ENCODE measurements around the gene TGFBI.

The TGFBI gene

DNA sequence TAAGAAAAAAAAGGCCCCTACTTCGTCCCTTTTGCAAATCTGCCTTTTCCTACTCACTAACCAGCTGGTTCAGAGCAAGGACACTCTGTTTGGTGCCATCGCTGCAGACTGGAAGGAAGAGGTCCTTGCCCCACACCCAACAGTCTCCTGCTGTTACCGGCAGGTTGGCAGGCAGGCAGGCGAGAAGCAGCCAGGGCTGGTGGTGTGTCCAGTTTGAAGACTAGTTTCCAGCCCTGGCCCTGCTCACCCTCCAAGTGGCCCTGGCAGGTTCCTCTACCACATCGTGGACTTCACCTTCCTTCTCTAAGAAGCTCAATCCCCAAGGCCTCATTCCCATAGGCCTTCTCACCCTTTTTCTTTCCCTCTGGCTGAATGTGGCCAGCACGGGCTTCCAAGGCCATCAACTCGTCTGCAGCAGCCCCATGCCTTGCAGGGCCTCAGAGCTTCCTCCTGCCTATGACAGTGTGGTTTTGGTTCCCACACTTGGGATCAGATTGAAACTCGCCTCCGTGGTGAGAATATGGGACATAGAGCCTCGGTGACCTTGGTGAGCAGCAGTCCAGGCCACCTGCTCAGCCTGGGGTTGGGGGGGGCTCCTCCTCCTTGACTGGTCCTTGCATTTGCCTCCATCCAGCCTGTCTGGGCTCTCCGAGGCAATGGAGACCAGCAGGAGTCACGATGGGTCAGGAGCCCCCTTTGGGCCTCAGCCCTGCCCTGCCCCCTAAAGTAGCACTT is 22.9 kb downstream of the TGFBI start:
- DNase-seq = no peak

DNA sequence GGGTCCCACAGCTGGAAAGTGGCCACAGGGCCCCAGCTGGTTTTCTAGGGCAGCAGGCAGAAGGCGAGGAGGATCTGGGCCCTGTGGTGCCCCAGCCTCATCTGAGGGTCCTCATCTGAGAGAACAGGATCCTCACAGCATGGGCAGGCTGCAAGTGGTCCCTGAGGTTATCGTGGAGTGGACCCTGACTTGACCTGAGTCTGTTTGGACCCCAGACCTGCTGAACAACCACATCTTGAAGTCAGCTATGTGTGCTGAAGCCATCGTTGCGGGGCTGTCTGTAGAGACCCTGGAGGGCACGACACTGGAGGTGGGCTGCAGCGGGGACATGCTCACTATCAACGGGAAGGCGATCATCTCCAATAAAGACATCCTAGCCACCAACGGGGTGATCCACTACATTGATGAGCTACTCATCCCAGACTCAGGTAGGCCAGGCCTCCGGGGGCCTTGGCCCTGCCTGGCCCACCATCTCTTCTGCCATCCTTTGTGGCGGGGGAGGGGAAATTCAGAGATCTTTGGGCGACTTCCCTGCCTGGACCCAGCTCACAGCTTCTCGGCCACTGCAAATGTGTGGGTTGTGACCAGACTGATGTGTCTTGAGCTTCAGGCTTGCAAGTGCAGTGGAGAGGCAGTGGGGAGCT is 24.0 kb downstream of the TGFBI start:
- DNase-seq = no peak

DNA sequence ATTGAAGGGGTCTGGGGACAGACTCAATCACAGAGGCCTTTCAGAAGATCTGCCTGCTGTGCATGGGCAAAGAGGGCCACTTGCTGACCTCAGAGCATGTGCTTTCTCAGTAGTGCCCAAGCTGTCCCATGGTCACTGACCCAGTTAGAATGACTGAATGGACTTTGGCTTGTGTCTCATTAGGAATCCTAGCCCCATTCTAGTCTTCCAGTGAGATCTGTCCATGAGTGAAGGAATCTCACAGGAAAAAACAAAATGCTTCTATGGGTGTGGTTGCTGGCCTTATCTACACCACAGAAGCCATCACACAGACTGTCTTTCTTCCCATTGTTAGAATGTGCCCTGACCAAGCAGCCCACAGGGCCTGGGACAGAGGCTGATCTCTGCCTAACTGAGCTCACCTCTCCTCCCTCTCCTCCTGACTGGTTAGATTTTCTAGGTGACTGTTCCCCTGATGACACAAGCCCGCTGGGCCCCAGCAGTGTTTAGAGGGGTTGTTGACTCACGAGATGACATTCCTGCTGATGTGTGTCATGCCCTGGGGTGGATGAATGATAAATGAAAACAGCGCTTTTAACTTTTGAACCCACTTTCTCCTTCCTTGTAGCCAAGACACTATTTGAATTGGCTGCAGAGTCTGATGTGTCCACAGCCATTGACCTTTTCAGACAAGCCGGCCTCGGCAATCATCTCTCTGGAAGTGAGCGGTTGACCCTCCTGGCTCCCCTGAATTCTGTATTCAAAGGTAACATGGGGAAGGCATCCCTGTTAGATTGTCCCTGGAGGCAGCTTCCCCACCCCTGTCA is 24.8 kb downstream of the TGFBI start:
- no peak for DNase-seq

DNA sequence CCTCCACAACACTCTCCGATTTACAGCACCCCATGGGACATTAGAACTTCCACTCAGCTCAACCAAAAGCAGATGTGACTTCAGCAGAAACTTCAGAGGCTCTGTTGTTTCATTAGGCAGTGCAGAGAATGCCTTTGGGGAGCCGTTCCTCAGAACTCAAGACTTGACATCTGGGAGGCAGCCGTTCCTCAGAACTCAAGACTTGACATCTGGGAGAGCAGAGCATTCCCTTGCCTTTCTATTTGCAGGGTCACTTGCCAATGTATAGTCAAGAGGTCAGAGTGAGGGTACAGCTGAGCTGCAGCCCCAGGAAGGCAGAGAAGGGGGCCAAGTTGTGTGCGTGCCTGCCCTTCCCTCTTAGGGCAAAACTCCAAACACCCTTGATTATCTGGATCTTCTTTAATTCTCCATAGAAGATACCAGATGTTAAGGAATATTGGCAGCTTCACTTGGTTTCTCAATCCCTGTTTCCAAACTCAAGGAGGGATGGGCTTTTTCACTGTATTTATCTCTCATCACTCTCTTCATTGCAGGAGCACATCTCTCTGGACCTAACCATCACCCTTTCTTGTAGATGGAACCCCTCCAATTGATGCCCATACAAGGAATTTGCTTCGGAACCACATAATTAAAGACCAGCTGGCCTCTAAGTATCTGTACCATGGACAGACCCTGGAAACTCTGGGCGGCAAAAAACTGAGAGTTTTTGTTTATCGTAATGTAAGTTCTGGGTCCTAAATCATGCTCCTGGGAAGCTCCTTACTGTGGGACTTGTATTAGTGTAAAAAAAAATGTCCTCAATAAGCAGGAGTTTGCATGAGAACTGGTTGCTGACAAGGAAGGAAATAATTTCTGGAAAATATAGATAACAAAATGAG is 25.6 kb downstream of the TGFBI start:
- no peak for DNase-seq

DNA sequence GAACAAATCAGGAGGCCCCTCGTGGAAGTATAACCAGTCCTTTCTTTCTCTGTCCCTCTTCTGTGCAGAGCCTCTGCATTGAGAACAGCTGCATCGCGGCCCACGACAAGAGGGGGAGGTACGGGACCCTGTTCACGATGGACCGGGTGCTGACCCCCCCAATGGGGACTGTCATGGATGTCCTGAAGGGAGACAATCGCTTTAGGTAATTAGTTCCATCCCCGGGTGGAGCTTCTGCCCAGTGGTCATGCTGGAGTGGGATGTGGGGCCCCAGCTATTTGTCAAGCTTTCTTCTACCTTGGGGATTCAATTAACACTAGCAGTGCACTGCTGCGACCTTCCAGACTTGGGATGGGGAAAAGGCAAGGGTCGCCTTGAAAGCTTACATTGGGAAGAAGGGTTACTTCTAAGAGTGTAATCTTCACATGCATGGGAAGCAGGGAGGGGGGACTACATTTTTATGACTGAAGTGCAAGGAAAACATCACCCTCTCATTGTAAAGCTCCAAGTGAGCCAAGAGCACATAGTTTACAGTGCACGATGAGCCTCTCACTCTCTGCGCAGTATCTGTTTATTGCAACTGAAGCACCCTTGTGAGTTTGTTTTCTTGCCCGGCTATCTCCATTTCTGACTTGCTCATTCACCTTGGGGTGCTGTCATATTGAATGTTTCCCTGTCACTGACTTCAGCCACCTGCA is 27.0 kb downstream of the TGFBI start:
- DNase-seq = no peak

DNA sequence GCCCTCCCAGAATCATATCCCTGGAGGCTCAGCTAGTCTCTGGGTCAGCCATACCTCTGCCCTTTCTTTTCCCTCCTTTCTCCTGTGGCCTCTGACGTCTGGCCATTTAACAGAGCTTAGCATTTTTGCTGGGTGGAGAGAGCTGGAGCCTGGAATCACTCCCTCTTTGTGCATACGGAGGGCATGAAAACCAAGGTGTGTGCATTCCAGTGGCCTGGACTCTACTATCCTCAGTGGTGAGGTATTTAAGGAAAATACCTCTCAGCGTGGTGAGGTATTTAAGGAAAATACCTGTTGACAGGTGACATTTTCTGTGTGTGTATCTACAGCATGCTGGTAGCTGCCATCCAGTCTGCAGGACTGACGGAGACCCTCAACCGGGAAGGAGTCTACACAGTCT is 27.5 kb downstream of the TGFBI start:
- DNase-seq = no peak

DNA sequence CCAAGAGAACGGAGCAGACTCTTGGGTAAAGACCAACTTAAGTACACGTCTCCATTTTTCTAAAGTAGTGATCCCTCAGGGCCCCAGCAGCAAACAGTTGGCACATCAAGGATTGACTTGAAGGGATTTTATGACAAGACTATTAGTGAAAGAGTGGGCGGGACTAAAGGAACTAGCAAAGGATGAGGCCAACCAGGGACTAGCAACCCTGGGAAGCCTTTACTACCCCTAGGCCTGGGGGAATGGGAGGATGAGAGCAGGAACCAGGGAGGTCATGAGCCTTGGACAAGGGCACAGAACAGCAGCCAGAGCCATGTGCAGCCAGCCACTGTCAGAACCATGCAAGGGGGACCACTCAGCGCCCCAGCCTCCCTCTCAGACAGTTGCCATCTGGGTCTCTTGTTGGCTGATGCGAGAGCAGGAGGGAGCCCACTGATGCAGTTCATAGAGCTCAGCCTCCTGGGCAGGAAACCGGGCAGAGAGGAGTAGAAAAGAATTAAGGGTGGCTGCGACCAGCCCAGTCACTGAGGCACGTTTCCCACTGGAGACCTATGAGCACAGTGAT is 28.1 kb downstream of the TGFBI start:
- DNase-seq = no peak

DNA sequence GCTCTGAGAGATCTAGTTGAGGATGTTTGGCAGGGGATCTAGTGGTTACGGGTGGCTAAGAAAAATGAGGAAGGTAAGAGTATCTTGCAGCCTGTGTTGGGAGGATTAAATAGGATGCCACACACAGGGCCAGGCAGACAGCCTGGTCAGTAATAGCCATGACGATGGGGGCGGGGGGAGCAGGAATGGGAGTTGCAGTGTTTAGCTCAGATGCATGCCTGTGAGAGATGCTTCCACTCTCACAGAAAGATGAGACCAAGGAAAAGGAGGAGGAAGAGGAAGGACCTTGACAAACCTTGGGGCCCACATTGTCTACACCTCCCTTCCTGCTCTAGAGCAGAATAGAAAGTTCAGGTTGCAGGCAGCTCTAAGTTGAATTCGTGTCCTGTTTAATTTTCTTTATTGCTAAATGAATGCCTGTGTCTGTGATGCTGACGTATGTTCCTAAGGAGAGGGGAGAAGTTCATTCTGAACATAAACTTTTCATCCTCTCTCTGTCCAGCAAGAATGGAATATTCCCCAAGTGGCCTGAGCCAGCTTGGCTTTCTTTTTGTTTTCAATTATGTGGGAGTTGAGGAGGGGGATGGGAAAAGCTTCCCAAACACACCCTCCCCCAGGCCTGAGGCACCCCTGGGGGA is 28.7 kb downstream of the TGFBI start:
- DNase-seq = no peak

DNA sequence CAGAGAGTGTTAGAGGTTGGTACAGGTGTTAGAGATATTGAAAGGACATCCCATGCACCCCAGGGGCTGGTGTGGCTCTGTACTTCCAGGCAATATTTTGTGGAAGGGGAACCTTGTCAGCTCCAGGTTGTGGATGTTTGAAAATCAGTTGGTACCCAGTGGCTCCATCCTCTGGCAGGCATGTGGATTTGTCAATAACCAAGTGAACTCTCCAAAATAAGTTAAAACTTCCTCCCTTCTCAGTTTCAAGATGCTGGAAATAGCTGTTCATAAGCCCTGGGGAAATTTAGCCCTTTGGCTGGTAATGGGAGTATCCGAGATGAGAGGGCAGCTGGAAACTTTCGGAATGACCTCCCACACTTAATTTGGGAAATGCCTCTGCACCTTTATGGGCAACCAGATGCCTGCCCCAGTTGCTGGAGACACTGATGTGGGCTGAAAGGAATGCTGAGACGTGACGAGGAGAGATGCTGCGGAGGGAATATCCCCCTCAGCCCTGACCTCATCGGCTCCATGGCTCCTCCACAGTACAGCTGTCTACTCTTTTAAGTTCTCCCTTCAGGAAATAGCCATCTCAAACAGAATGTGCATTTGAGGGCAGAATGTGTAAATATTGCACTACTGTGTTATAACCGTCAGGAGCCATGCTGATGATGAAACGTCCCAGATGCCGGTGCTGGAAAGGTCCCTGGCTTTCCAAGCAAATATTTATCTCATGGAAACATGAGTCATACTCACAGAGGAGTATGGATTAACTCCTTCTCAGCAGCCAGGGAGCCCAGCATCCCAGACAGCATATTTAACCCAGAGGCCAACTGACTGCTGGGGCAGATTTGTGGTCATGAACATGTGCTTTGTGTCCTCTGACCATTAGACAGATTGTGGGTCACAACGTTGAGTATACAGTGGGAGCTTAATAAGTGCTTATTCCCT is 29.5 kb downstream of the TGFBI start:
- DNase-seq = no peak

DNA sequence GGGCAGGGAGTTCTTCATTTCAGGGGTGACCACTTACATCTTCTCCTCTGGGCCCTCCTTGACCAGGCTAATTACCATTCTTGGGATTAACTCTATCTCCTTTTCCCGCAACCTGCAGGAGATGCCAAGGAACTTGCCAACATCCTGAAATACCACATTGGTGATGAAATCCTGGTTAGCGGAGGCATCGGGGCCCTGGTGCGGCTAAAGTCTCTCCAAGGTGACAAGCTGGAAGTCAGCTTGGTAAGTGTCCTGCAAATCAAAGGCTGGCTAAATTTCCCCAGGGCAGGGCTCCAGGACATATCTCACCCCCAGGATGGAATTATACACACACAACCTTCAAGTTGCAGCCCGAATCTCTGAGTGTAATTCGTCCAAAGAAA is 30.2 kb downstream of the TGFBI start:
- DNase-seq = no peak

DNA sequence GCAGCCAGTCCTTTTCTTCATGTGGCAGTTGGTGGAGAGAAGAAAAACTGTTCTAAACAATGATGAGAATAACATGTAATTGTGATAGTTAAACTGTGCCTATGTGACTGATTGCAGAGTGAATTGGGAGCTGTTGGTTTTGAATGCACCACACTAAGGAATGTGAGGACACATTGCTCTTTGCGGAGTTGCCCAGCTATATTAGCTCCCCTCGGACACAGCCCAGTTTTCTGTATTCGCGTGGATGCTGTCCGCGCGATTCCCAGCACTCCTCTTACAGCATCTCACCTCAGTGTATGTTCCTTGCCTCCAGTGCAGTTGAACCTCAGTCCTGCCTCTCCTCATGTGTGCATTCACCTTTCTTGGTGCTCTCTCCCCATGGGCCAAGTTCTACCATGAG is 32.2 kb downstream of the TGFBI start:
- DNase-seq = no peak

DNA sequence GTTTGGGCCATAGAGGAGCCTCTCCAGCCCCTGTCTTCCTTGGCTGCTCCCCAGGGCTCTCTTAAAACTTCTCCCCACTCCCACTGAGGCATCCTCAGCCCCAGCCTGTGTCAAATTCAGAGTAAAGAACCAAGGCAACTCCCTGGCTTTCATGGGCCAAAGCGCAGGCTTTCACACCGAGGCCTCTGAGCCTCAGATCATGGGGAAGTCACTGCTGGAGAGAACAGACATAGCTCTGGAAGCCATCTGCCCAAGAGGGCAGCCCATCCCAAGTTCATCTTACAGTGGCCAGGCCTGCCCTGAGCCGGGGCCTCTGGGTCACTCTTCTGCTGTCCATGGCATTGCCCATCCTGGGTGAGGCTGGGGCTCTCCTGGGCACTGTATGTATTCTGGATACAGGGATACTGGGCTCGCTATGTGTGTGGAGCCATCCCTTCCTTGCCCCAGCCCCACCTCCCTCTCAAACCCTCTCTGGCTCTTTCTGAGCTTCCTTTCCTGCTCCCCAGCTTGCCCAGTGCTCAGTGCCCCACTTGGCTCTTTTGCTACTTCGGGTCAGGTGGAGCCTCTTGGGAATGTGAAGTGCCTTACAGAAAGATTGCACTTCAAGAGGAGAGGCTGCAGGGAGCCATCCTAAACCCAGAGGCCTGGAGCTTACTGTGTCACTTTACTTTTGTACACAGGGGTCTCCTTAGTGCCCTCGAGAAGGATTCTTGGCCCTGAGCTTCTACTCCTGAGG is 33.0 kb downstream of the TGFBI start:
- no peak for DNase-seq

DNA sequence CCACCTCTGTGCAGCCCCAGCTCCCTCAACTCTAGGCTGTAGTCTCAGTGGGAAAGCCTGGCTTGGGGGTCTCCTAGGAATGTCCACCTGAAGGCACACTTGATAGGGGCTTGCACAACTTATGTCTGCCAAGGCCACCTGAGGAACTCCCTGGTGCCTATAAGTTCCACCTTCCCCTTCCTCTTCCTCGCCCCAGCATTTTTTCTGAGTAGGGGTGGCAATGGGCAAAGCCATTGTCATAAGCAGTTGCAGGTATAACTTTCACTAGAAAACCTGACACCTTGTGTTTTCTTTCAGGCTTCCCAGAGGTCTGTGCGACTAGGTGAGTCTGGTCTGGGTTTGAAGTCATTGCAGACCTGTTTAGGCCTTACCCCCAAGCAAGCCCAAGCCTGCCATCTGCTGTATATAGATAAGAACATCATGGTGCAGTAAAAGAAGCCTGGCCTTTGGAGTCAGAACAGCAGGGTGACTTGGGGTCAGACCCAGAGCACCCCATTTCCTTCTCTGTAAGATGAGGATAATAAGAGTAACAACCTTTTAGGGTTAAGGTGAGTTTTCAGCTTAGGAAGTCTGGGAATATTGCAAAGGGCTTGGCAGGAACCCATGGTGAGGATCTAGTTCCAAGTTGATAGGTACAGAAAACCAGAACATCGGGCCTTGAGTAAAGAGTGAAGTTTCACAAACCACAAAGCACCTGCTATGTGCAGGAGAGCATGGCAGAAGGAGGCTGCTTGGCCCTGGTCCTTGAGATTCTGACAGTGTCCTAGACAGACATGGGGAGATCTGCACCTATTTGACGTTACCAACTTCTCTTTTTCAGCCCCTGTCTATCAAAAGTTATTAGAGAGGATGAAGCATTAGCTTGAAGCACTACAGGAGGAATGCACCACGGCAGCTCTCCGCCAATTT is 33.8 kb downstream of the TGFBI start:
- no peak for DNase-seq

DNA sequence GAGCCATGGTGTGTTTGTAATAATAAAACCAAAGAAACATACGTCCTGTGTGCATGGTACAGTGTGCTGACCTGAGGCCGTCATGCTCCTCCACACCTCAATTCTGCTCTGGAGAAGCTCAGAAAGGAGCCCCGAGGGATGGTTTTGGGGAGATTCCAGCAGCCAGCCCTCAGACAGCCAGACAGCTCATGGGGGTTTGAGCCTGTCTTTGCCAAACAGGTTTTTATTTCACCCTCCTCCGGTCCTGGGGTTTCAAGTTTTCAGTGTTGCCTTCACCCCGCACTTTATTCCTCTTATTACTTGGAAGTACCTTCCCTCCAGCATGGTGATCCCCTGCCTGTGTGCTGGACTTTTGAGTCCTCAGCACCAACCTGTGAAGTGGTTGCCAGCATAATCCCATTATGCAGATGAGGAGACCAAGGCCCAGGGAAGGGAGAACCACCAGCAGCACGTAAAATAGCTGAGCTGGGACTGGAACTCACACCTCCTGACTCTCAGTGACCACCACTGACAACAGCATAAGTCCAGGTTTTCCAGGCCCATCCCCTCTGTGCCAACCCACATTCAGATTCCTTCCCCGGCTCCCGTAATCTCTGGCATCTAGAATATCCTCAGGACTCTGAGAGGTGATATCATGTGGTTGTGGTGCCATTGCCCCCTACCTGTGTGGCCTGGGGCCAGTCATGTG is 35.1 kb downstream of the TGFBI start:
- DNase-seq = no peak

DNA sequence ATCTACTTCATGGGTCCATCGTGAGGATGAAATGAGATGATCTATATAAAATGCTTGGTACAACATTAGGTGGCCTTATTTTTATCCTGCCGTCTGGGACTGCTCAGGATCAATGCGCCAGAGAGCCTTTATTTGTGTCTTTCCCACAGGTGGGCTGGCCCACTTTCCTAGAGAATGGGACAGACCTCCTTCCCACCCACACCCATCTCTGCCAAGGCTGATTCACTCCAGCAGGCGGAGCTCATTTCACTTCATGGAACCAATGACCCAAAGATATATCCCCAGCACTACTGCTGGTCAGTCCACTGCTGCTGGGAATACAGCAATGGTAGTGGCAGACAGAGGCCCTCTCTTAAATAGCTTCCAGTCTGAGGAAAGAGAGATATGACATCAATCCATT is 35.7 kb downstream of the TGFBI start:
- DNase-seq = no peak

DNA sequence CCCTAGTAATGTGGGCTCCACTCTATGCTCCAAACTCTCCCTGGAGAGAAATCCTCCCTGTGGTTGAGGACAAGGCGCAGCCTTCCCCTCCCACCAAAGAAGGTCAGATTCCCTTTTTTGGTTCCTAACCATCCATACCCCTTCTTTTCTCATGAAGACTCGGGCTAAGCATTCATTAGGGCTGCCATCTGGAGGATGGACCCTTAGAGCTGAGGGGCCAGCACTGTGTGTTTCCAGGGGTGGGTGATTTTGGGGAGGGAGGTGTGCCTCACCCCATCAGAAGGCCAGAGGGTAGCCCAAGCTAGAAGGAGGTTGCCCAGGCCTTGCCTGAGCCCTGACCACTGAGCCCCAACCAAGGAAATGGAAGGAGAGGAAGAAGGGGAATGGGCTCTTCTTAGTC is 36.8 kb downstream of the TGFBI start:
- no peak for DNase-seq

DNA sequence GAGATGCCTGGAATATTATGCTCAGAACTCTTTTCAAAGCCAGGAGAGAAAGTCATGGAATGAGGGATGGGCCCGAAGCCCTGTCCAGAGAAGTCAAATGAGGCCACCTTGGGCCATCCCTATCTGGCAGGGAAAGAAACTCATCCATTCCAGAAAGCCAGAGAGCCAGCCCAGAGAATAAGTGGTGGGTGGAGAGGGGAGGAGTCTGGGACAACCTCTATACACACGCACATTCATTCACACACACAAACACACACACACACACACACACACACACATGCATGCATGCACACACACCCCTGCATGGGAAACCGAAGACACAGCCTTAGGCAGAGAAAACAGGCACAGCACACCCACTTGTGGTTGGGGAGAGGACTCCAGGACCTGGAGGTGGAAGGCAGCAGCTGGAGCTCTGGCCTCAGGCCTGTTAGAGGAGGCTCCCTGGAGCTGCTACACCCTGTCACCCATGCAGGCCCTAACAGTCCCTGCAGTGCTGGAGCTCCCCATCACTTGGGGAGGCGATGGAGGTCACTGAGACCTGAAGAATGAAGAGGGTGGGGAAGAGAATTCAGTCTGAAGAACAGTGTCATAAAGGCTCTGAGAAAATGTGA is 38.0 kb downstream of the TGFBI start:
- no peak for DNase-seq

Data from activated CD4-positive, CD25-positive, alpha-beta regulatory T cell (primary cell).